HG03575 (cell line): ENCODE data around the gene TTLL3.

Source experiments
- ATAC-seq: cut with Tn5 transposase; IDR thresholded peaks from one replicate; pipeline ENCODE4 v1.9.1; 2021; ENCODE audit not compliant: unreplicated experiment, insufficient number of reproducible peaks, low FRiP score; ENCODE audit errors: extremely low read depth

Gene TTLL3

GRCh38 chr3:9780458-9780812, 29.6 kb upstream of the TTLL3 start:
- ATAC-seq, result no peak

- ATAC-seq, result no peak
Observed at GRCh38 chr3:9780910-9781309, 29.2 kb upstream of the TTLL3 start.

GRCh38 chr3:9781551-9781950, 28.5 kb upstream of the TTLL3 start:
- ATAC-seq, result no peak

GRCh38 chr3:9781978-9782603, 28.0 kb upstream of the TTLL3 start:
- no peak for ATAC-seq

- ATAC-seq, result no peak
Observed at GRCh38 chr3:9782770-9783169, 27.3 kb upstream of the TTLL3 start.

- ATAC-seq, result no peak
Observed at GRCh38 chr3:9783954-9784353, 26.1 kb upstream of the TTLL3 start.

GRCh38 chr3:9784965-9785364, 25.1 kb upstream of the TTLL3 start:
- no peak for ATAC-seq

- no peak for ATAC-seq
Observed at GRCh38 chr3:9785602-9786001, 24.5 kb upstream of the TTLL3 start.

GRCh38 chr3:9786209-9786739, 23.8 kb upstream of the TTLL3 start:
- ATAC-seq, result no peak

GRCh38 chr3:9786825-9787669, 23.0 kb upstream of the TTLL3 start:
- ATAC-seq, result no peak

- ATAC-seq, result no peak
Observed at GRCh38 chr3:9787714-9788113, 22.3 kb upstream of the TTLL3 start.

- ATAC-seq, result no peak
Observed at GRCh38 chr3:9791127-9791526, 18.9 kb upstream of the TTLL3 start.

GRCh38 chr3:9791790-9792404, 18.2 kb upstream of the TTLL3 start:
- ATAC-seq, result no peak

GRCh38 chr3:9792405-9793160, 17.5 kb upstream of the TTLL3 start, which contains the start of the genes ARPC4 and TADA3:
TSS of gene ARPC4 (plus strand) at chr3:9793082. CDS start at chr3:9793122, 40 bp downstream.
TSS of gene TADA3 (minus strand) at chr3:9792473. CDS start at chr3:9791466, 1,007 bp downstream.
- peak; percentile 54 for ATAC-seq

GRCh38 chr3:9793161-9793781, 16.8 kb upstream of the TTLL3 start:
- no peak for ATAC-seq

GRCh38 chr3:9794400-9794799, 15.7 kb upstream of the TTLL3 start:
- no peak for ATAC-seq

GRCh38 chr3:9795207-9795606, 14.9 kb upstream of the TTLL3 start:
- no peak for ATAC-seq

GRCh38 chr3:9797196-9797945, 12.7 kb upstream of the TTLL3 start:
- ATAC-seq, result no peak
